ENCODE data around the gene CTXND1.

DNA sequence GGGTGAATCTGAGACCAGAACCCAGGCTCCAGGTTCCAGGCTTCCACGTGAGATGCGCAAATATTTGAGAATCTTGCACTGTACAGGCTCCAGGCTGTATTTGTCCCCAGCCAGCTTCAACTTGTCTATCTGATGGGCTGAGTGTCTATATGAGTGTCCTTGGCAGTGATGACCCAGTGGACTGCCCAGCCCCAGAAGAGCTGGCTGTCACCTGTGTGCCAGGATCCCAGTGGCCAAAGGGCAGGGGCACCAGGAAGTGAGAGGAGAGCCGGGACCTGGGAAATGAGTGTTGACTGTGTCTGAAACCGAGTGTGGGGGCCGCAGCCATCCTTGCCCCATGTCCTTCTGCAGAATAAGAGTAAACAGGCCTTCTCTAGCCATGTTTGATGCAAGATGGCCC, 88.8 kb downstream of the CTXND1 start:
- no peak for TF ChIP-seq CTCF (conservative IDR thresholded peaks at IDR 0.05 in 1 of 2, IDR thresholded peaks at IDR 0.05 in 1 of 2; ENCODE audit: extremely low read depth in 1 of 2, insufficient read depth in 1 of 2, low read depth in 1 of 2, low read length in 2 of 2)
- no peak for TF ChIP-seq EZH2 (IDR thresholded peaks at IDR 0.05; ENCODE audit: borderline replicate concordance, low read length)
